CD1c-positive myeloid dendritic cell (primary cell): ENCODE measurements around the gene CDKN2B-AS1.
A peak's percentile ranks its signal among the peaks of the same experiment; 100 is the strongest.

Source experiments
- DNase-seq: peaks from one replicate; pipeline ENCODE4 v3.0.0-alpha.2; 2016; ENCODE audit errors: extremely low spot score

The CDKN2B-AS1 gene

DNA sequence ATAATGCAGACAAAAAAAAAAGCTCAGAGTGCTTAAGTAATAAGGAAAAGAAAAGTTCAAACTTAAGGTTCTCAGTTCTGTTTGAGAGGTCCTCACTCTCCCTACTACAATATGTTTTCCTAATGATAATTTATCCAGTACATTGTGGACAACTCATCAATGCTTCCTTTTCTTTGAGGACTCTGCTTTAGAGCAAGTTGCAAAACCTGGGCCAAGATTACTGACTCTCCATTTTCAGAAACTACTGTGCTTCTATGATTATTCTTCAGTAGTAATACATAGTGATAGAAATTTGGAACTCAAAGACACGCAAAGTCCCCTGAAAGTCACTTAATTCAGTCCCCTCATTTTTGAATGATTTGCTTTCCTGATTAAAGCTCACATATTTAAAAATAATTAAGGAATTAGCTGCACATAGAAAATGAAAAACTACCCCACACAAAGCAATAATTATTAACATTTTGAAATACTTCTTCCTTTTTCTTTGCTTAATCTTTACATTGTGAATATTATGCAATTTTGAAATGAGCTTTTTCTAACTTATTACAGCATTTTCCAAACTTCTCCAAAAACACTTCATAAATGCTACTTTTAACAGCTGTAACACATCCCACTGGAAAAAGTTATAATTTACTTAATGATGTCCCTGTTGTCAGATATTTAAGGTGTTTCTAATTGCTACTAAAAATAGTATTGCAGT is 11.6 kb upstream of the CDKN2B-AS1 start:
- peak; percentile 57 for DNase-seq

DNA sequence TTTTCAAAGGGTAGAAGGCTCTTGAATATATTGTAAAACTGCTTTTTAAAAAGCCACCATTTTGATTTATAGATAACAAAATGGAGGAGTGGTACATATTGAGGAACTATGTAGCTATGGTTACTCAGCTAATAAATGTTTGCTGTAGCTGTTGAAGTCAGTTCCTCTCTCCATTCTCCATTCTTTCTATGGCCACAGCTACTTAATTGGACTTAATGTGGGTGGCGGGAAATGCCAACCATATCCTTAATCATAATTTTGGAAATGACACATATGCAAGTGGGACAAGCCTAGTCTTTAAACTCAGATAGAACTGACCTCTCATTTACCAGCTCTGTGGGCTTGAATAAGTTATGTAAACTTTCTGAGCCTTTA is 11.0 kb upstream of the CDKN2B-AS1 start:
- peak; percentile 82 for DNase-seq

DNA sequence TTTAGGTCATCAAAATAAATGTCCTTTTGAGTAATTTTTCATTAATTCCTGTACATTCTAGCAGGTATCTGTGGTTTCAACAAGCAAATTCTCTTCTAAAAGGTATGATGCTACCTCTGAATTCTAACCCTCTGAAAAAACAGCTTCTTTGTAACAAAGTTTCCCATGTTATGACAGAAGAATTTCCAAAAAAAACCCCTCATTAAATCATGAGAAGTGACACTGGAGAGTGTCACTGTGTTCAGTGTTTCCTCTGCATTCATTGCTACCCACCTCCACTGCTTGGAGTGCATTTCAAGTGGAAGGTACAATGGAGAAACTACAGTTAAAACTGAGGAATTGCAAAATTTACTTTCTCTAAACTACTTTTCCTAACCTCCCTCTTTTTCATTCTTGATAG is 10.5 kb upstream of the CDKN2B-AS1 start:
- no peak for DNase-seq

DNA sequence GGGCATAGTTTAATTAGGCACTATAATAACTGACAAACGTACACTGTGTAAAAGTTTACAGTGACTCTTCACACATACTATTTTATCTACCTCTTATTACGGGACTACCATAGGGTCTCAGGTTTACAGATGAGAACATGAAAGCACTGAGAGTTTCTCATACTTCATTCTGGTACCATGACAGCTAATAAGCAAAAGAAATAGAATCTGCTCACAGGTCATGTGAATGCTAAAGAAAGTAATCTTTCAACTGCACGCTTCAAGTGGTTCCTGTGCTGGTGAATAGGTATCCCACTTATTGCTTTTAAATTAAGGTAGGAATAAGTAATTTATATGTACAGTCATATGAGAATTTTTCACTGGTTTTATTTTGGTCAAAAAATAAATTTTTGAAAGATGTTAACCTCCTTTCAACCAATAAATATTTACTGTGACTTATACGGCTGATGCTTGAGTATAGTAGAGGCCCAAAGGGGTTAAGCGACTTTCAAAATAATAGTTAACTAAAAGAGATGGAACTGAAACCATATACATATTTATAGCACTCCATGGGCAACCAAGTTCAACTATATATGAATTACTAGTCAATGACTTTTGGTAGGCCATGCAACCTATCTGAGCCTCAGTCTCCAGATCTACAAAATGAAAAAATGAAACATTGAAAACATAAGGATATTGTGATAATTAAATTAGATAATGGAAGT is 8.5 kb upstream of the CDKN2B-AS1 start:
- DNase-seq: no peak

DNA sequence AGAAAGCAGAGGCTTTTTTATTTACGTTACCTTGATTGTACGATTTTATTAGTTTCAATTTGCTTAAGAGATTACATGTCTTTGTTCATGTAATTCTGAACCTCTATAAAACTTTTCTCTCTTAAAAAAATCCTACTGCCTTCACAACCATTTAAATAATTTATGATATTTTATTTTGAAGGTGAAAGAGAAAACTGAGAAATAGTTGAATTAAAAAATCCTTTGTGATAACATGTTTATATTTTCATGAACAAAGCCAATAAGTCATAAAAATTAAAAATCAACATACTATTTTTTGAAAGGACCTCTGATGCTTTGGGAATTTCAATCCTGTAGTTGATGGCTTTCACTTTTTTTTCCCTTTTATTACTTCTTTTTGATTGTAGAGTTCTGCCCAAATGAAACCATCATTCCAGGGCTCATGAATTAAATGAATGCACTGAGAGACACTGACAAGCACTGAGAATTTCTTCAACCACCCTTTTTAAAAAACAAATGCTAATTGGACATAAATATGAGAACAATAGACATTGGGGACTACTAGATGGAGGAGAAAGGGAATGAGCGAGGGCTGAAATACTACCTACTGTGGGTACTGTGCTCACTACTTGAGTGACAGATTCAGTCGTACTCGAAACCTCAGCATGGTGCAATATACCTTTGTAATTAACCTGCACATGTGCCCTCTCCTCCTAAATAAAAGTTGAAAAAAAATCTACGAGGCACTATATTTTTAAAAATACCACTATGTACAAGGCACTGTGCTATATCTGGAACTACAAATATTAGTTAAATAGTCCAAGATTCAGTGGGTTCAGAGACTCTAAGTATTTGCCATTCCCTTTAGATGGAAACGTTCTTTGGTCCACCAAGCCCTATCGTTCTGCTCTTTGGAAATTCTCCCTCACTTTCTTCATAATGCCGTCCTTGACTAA is 6.3 kb upstream of the CDKN2B-AS1 start:
- no peak for DNase-seq

DNA sequence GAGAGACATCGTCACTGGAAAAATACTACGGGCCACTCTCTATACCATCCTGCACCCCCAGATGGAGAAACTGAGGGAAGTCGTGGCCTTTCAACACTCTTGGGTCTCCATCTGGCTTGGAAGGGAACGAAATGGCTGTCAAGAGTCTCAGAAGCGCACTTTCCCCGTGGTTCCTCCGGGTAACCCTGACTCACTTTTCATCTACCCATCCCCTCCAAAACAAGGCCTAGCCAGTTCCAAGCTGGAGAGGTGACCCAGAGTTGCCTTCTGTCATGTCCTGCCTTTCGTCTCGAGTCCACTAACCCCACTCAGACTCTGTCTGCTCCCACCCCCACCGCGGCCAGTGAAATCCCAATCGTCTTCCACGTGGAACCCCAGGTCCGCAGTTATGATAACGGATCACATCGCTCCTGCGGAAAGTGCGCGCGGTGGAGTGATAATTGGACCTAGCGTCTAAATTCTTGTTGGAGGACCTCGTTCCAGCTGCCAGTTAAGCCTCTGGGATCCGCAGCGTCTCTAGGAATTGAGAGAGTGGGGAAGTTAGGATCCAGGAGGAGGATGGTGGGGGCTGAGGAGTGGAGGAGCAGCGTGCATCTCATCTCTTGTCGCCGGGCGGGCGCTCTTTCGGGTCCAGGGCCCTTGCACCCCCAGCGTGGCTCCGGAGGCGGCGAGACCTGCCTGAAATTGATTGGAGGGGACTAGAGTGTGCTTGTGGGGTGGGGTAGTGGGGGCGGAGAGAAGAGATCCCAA is 5.0 kb upstream of the CDKN2B-AS1 start:
- no peak for DNase-seq

DNA sequence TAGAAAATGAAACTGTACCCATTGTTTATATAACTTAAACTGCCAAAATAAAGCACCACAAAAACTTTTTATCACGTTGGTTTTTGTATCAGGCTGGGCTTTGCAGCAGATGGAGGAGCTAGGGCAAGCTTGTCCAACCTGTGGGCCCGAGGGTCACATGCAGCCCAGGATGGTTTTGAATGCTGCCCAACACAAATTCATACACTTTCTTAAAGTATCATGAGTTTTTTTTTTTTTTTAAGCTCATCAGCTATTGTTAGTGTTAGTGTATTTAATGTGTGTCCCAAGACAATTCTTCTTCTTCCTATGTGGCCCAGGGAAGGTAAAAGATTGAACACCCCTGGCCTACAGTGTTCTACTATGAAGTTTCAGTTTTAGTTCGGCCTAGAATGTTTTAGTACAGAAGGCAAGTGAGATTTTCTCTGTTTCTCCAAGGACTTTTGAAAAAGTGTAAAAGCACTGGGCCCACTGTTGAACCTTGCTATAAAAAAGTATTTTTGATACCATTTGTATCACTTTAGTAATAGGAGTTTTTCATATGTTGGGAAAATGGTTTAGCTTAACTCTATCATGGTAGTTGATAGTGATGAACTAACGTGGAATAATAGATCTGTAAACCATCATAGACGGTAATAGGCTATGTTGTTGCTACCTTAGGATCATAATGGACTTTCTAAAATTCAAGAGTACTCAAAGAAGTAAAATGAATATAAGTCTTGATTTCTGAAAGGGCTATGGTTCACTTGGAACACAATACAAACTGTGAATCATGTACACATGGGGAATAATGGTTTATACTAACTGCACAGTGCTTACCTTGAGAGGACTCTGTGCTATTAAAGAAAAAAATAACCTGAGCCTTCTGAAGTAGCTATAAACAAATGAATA is 3.3 kb upstream of the CDKN2B-AS1 start:
- DNase-seq: no peak

DNA sequence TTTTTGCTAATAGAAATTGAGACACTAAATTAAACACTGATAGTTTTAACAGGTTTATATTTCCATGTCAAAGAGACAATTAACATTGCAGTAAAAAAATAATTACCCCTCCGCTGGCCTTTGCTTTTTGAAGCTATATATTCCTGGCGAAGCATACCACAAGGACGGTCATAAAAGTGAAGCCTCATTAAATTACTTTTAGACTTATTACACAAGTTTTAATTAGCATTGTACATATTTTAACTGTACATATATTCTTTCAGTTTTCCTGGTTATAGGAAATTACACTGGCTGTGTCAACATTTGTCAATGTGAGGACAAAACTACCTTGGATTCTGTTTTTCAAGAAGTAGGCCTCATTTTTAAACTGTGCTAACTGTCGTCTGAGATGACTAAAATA is 1.6 kb upstream of the CDKN2B-AS1 start:
- no peak for DNase-seq

DNA sequence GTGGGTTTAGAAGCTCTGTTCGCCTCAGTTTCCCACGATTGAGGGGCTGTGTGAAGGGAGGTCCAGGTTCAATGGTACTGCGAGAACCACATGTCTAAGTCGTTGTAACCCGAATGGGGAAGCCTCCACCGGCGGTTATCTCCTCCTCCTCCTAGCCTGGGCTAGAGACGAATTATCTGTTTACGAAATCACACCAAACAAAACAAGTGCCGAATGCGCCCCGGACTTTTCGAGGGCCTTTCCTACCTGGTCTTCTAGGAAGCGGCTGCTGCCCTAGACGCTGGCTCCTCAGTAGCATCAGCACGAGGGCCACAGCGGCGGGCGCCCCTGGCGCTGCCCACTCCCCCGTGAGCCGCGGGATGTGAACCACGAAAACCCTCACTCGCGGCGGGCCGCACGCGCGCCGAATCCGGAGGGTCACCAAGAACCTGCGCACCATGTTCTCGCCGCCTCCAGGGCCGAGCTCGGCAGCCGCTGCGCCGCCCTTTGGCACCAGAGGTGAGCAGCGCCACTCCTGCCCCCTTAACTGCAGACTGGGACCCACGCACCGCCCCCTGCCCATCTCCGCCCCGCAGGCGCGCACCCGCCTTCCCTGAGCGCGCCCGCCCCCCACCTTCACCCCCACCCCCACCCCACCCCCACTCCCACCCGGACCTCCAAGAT is 567 bp upstream of the CDKN2B-AS1 start, which contains the start of gene CDKN2A:
TSS of gene CDKN2A (minus strand) at position 500 of the 663 bp plus-strand sequence.
- peak; percentile 41 for DNase-seq

- DNase-seq: peak; percentile 93
Measured at GRCh38 chr9:21995006-21995665, 545 bp downstream of the CDKN2B-AS1 start.

GRCh38 chr9:21995666-21996398 is 1.2 kb downstream of the CDKN2B-AS1 start:
- DNase-seq: peak; percentile 63

DNA sequence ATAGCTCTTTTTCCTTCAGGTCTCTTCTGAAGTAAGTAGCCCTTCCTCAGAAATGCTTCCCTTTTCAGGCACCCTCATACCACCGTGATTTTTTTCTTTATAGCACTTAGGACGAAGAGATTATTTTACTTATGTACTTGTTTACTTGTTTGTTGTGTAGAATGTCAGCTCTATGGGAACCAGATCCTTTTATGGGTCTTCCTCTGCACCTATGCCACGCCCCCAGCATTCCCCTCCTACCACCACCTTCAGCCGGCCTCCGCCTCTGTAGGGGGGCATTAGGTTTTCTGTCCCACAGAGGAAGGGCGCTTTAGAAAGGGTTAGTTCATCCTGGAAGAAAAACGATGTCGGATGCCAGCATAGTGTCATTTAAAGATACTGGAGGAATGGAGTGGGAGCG is 1.8 kb downstream of the CDKN2B-AS1 start:
- DNase-seq: no peak

- no peak for DNase-seq
Measured at GRCh38 chr9:21996858-21997257, 2.3 kb downstream of the CDKN2B-AS1 start.

DNA sequence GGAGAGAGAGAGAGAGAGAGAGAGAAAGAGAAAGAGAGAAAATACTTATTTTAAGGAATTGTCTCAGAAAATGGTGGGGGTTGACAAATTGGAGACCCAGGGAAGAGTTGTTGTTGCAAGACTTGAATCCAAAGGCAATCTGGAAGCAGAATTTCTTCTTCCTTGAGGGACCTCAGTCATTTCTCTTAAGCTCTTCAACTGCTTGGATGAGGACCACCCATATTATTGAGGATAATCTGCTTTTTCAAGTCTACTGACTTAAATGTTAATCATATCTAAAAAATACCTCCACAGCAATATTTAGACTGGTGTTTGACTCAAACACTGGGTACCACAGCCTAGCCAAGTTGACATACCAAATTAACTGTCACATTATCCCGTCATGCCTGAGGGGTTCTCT is 2.9 kb downstream of the CDKN2B-AS1 start:
- no peak for DNase-seq

DNA sequence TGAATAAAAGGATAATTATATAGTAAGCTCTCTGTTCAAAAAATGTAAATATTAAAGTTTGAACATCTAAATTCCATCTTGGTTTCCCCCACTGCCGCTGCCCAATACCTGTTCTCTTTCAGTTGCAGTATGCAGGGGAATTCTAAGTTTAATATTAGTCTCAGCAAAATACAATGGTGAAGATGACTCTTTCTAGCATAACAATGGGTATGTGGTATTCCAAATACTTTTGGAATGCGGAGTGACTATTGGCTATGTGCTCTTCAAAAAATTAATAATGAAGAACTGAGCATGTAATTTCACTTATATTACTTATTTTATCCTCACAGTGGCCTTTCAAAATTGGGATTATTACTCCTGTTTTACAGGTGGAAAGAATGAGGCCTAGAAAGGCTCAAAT is 3.4 kb downstream of the CDKN2B-AS1 start:
- DNase-seq: no peak

GRCh38 chr9:22002038-22002437 is 7.4 kb downstream of the CDKN2B-AS1 start:
- DNase-seq: no peak

GRCh38 chr9:22005021-22005701 is 10.6 kb downstream of the CDKN2B-AS1 start:
- no peak for DNase-seq
